ENCODE data around the gene RTL1.

Gene RTL1

DNA sequence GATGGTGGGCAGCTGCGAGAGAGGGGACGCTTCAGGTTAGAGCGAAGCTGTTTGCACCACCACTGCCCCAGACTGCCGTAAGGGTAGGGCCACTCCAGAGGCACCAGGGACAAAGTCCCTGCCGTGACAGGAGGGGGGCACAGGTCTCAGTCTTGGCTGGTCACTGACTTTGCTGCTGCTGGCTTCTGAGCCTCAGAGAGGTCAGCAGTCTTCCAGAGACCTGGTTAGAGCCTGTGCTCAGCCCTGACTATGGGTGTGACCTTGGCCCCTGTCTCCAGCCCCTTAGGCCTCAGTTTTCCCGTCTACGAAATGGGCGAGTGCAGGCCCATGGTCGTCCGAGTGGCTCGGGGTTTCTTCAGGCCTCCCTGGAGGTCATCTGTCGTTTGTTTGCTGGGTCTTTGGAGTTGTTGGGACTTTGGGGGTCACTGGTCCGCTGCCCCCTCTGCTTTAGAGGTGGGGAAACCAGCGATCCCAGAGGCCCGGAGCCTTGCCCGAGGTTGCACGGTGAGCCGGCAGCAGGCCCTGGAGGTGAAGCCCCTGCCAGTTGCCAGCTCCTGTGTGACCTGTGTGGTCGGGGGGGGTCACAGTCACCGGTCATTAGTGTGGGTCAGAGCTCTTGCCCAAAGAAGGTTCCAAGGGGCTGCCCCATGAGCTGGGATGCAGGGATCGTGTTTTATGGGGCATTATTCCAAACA, 62.3 kb downstream of the RTL1 start:
- TF ChIP-seq, protein P1, sequence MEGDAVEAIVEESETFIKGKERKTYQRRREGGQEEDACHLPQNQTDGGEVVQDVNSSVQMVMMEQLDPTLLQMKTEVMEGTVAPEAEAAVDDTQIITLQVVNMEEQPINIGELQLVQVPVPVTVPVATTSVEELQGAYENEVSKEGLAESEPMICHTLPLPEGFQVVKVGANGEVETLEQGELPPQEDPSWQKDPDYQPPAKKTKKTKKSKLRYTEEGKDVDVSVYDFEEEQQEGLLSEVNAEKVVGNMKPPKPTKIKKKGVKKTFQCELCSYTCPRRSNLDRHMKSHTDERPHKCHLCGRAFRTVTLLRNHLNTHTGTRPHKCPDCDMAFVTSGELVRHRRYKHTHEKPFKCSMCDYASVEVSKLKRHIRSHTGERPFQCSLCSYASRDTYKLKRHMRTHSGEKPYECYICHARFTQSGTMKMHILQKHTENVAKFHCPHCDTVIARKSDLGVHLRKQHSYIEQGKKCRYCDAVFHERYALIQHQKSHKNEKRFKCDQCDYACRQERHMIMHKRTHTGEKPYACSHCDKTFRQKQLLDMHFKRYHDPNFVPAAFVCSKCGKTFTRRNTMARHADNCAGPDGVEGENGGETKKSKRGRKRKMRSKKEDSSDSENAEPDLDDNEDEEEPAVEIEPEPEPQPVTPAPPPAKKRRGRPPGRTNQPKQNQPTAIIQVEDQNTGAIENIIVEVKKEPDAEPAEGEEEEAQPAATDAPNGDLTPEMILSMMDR (IDR thresholded peaks at IDR 0.05; ENCODE audit: borderline replicate concordance, control extremely low read depth, extremely low read depth, insufficient read depth, missing control alignments) = no peak
- in situ Hi-C loops (cut with MboI; ENCODE audit: low sequenced_read_pairs, unreplicated experiment) = no loop called here
- no peak for DNase-seq (ENCODE audit: low spot score)

DNA sequence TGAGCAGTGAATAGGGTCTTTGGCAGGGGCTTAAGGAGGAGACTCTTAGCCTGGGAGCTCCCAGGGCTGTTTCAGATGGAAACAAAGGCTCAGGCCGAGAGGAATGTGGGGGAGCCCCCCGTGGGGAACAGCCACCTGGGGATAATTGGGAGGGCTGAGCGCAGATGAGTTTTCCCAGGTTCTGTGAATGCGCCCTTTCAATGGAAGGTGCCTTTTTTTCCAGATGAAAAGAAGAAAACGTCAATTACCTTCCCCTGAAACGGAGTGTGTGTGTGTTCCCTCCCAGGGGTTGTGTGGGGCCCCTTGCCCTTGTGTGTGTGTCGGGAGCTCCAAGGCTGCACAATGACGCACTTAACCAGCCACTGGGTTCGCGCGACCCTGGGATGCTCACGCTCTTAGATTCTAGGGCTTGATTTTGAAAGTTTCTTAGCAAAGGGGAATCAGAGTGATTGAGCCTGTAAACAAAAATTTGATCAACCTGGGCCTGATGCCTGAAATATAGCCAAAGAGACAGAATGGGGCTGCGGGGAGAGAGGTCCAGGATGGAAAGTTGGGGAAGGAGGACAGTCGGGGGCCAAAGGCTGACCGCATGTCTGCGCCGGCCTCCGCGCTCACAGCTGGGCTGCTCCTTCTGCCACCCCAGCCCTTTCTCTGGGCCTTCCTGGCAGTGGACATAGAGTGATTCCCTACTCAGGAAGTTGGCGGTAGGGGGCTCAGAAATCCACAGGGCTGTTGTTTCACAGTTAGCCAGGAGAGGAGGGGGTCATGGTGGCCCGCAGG, 63.0 kb downstream of the RTL1 start:
- TF ChIP-seq, protein P1 (IDR thresholded peaks at IDR 0.05; ENCODE audit: borderline replicate concordance, control extremely low read depth, extremely low read depth, insufficient read depth, missing control alignments) = no peak
- DNase-seq (ENCODE audit: low spot score) = no peak
- in situ Hi-C loops (cut with MboI; ENCODE audit: low sequenced_read_pairs, unreplicated experiment) = no loop called here

DNA sequence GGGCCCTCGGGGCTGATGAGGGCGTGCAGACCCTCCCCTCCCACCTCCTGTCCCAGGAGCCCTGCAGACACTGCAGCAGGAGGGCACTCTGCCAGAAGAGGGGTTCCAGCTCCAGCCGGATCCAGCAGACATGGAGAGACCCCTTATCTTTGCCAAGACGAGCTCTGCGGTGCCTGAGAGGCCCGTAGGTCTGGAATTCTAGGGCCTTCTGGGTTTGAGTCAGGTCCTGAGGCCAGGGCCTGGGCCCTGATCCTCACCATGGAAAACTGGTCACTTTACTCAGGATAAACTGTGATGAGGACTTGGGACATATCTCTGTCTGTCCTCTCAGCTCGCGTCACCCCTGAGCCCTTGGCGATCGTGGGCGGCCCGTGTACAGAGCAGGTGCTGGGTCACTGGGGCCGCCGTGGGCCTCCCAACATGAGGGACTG, 63.8 kb downstream of the RTL1 start:
- in situ Hi-C loops (cut with MboI; ENCODE audit: low sequenced_read_pairs, unreplicated experiment) = no loop called here
- TF ChIP-seq, protein P1 (IDR thresholded peaks at IDR 0.05; ENCODE audit: borderline replicate concordance, control extremely low read depth, extremely low read depth, insufficient read depth, missing control alignments) = no peak

DNA sequence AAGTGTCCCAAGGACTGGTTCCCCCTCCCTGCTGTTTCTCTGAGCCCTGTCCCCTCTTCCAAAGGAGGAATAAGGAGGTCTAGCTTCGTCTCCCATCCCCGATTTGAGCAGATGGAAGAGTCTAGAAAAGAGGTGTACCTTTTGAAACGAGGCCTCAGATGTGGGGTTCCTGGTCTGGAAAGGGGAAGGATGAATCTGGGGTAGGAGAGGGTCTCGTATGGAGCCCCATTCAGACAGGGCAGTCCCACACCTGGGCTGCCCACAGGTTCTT, 64.3 kb downstream of the RTL1 start:
- in situ Hi-C loops (cut with MboI; ENCODE audit: low sequenced_read_pairs, unreplicated experiment) = no loop called here
- TF ChIP-seq, protein P1 (IDR thresholded peaks at IDR 0.05; ENCODE audit: borderline replicate concordance, control extremely low read depth, extremely low read depth, insufficient read depth, missing control alignments) = no peak
- no peak for DNase-seq (ENCODE audit: low spot score)

More for the DNA sequence above, 63.8 kb downstream of the RTL1 start:
- no peak for DNase-seq (ENCODE audit: low spot score)

DNA sequence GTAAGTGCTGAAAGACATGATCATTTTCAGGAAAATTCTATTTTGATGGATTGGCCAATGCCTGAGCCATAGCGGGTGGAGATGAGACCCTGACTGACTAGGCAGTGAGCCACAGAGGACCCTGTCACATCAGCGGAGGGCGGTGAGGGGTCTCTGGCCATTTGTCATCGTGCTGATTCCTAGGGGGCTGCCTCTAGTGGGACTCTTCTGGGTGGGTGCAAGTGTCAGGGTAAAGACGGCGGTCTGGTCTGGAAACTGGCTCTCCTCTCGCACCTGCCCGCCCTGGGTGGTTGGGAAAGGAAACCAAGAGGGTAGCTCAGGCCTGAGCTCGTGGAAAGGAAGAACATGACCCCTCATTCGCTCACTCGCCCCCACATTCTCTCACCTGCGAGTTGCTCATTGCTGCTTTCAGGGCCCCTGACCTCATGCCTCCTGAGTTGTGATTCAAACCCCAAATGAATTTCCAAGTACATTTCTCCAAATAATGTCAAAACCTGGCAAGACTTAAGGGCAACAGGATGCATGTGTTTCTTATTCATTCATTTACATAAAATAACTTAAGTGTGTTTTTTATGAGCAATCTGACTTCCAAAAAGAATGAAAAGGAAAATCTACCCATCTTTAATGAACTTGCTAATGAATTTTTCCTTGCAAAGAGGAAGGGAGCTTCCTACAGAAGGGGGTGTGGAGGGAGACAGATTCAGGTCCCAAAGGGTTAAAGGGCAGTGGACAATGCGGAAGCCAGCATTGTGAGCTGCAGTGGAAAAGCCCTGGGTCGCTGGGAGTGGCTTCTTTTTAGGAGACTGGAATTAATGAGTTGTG, 64.8 kb downstream of the RTL1 start:
- in situ Hi-C loops (cut with MboI; ENCODE audit: low sequenced_read_pairs, unreplicated experiment) = no loop called here
- TF ChIP-seq, protein P1 (IDR thresholded peaks at IDR 0.05; ENCODE audit: borderline replicate concordance, control extremely low read depth, extremely low read depth, insufficient read depth, missing control alignments) = no peak

DNA sequence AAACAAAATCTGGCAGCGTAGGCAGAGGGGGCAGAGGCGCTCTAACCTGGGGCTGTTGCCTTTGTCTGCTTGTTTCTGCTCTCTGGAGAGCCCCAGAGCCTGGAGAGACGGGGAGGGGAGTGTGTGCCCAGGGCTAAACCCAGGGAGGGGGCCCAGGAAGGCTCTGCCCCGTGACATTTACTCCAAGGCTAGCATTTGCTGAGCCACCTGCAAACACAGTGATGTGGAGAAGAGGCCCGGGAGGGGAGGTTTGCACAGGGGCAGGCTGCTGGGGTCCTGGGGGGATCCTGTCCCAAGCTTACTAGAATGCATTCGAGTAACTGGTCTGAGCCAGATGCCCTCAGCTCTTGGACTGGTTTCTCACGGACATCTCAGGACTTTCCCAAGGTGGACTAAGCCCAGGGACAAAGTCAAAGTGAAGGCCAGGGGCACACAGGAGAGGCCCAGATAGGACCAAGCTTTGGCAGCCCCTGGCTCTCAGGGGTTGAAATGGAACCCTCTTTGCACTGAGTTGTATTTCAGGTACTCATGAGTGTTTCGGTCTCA, 65.6 kb downstream of the RTL1 start:
- in situ Hi-C loops (cut with MboI; ENCODE audit: low sequenced_read_pairs, unreplicated experiment) = no loop called here
- TF ChIP-seq, protein P1 (IDR thresholded peaks at IDR 0.05; ENCODE audit: borderline replicate concordance, control extremely low read depth, extremely low read depth, insufficient read depth, missing control alignments) = no peak

More for the DNA sequence above, 64.8 kb downstream of the RTL1 start:
- no peak for DNase-seq (ENCODE audit: low spot score)

More for the DNA sequence above, 65.6 kb downstream of the RTL1 start:
- no peak for DNase-seq (ENCODE audit: low spot score)
